Body of pancreas (tissue), 4 donors: ENCODE data around the gene EPB41. TPM values are rescaled to one million over a fixed set of nuclear protein-coding genes. Genes with fewer than 3 reads are reported as not detected.
A peak's percentile ranks its signal among the peaks of the same experiment; 100 is the strongest.

Source experiments
- ATAC-seq: fragments of 150-250 bp; one replicate; pipeline ENCODE4 v1.9.1; 2016
- DNase-seq, 4 donors: peaks; one replicate each; pipeline ENCODE4 v3.0.0-alpha.2; 2019
- H3K27ac ChIP-seq, 4 donors: fragments of 200-600 bp; sonication (generic); 1 replicate in 3 of 4; 2 replicates in 1 of 4; pipeline versions ENCODE4 v1.5.1 to v1.6.1; 2016 to 2019; ENCODE audit warnings: mild to moderate bottlenecking in 1 of 4, mixed read lengths in 1 of 4, moderate library complexity in 1 of 4
- H3K27me3 ChIP-seq, 2 donors: fragments of 200-600 bp; sonication (generic); one replicate each; pipeline ENCODE4 v1.6.0; 2016; ENCODE audit warnings: mild to moderate bottlenecking in 1 of 2
- H3K36me3 ChIP-seq, 2 donors: fragments of 200-600 bp; sonication (generic); replicated peaks in 1 of 2; 2 replicates each; pipeline ENCODE4 v1.5.1; 2016; ENCODE audit warnings: low read depth in 2 of 2; ENCODE audit not compliant: insufficient read depth in 1 of 2
- H3K4me1 ChIP-seq: fragments of 200-600 bp; sonication (generic); one replicate; pipeline ENCODE4 v1.6.0; 2016
- H3K4me3 ChIP-seq, 2 donors: fragments of 200-600 bp; sonication (generic); 1 replicate in 1 of 2; 2 replicates in 1 of 2; pipeline ENCODE4 v1.5.1; 2016 to 2019
- H3K9me3 ChIP-seq, 3 donors: fragments of 200-600 bp; sonication (generic); 1 replicate in 2 of 3; 2 replicates in 1 of 3; pipeline ENCODE4 v1.5.1; 2016
- POLR2A ChIP-seq, 3 donors: fragments of 450-650 bp; IDR thresholded peaks; one replicate each; pipeline ENCODE4 v1.6.1; 2016; ENCODE audit warnings: antibody characterized with exemption in 3 of 3, mild to moderate bottlenecking in 2 of 3
- WGBS, 2 donors: methylation state at CpG; one replicate each; pipeline ENCODE4 v1.1.5; 2017; 5-methylcytosine and 5-hydroxymethylcytosine counted together
- intact Hi-C: fragments of 100-400 bp; cut with DNase I; formaldehyde crosslinking; loops from one replicate; pipeline ENCODE4 v1.15.1; 2023
- total RNA-seq, 2 donors: library from RNA; depleted of rRNA; stranded (reverse); fragments of >200 nt; gene quantifications; one replicate each; pipeline ENCODE4 v1.1.0, GENCODE V29; 2016
- TF ChIP-seq, protein P1 (sequence below), 7 experiments: fragments of 450-650 bp in 4 of 7; fragments of 200-600 bp in 3 of 7; sonication (generic) in 3 of 7; IDR thresholded peaks; one replicate each; pipeline ENCODE4 v1.5.1; 2016 to 2019; ENCODE audit warnings: antibody characterized with exemption in 7 of 7

The EPB41 gene
- total RNA-seq, 2 donors from 2014 or later = 45.8 to 54.7 TPM

DNA sequence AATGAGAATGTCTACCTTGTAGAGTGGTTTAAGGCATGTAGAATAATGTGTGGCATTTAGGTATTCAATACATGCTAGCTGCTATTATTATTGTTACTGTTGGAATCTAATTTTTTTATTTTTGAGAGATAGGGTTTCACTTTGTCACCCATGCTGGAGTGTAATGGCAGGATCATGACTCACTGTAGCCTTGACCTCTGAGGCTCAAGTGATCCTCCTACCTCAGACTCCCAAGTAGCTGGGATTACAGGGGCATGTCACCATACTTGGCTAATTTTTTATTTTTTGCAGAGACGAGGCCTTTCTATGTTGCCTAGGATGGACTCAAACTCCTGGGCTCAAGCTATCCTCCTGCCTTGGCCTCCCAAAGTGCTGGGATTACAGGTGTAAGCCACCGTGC is 61.9 kb downstream of the EPB41 start:
- H3K36me3 ChIP-seq = no peaks in the 10 kb centered on the region
- H3K27me3 ChIP-seq = no peaks in the 10 kb centered on the region
- no peak for DNase-seq
- no peak overlapping the region for H3K4me3 ChIP-seq
- H3K27ac ChIP-seq = no peak overlapping the region
- no peaks in the 10 kb centered on the region for H3K9me3 ChIP-seq
- intact Hi-C loops = no loop called here
- TF ChIP-seq, protein P1, sequence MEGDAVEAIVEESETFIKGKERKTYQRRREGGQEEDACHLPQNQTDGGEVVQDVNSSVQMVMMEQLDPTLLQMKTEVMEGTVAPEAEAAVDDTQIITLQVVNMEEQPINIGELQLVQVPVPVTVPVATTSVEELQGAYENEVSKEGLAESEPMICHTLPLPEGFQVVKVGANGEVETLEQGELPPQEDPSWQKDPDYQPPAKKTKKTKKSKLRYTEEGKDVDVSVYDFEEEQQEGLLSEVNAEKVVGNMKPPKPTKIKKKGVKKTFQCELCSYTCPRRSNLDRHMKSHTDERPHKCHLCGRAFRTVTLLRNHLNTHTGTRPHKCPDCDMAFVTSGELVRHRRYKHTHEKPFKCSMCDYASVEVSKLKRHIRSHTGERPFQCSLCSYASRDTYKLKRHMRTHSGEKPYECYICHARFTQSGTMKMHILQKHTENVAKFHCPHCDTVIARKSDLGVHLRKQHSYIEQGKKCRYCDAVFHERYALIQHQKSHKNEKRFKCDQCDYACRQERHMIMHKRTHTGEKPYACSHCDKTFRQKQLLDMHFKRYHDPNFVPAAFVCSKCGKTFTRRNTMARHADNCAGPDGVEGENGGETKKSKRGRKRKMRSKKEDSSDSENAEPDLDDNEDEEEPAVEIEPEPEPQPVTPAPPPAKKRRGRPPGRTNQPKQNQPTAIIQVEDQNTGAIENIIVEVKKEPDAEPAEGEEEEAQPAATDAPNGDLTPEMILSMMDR (IDR thresholded peaks at IDR 0.05) = no peak
- no peak for TF ChIP-seq POLR2A (IDR thresholded peaks at IDR 0.05)
- WGBS, 2 donors = 94 to 97% methylated on average over 2 of the region's 2 CpGs
- peaks cover 11% of the 10 kb centered on the region for H3K4me1 ChIP-seq
- no peak for ATAC-seq

GRCh38 chr1:28981210-28981609 is 66.8 kb downstream of the EPB41 start:
- intact Hi-C loops = no loop called here
- 79 to 90% methylated on average over 3 of the region's 3 CpGs for WGBS, 2 donors

GRCh38 chr1:28982198-28982597 is 67.8 kb downstream of the EPB41 start:
- Histone ChIP-seq H3K27ac (no peak overlapping the region), H3K4me1 (peaks cover 20% of the 10 kb centered on the region), H3K36me3 (no peaks in the 10 kb centered on the region), H3K27me3 (no peaks in the 10 kb centered on the region), H3K4me3 (no peak overlapping the region), H3K9me3 (no peaks in the 10 kb centered on the region)
- DNase-seq = no peak
- WGBS, 2 donors = 70 to 77% methylated on average over 6 of the region's 6 CpGs
- no peak for ATAC-seq
- TF ChIP-seq, protein P1 (IDR thresholded peaks at IDR 0.05) = no peak
- TF ChIP-seq POLR2A (IDR thresholded peaks at IDR 0.05) = no peak
- intact Hi-C loops = no loop called here

More at GRCh38 chr1:28981210-28981609, 66.8 kb downstream of the EPB41 start:
- Histone ChIP-seq H3K27me3 (no peaks in the 10 kb centered on the region), H3K27ac (no peak overlapping the region), H3K9me3 (no peaks in the 10 kb centered on the region), H3K36me3 (no peaks in the 10 kb centered on the region), H3K4me3 (no peak overlapping the region), H3K4me1 (peaks cover 20% of the 10 kb centered on the region)
- DNase-seq = no peak
- no peak for TF ChIP-seq POLR2A (IDR thresholded peaks at IDR 0.05)
- TF ChIP-seq, protein P1 (IDR thresholded peaks at IDR 0.05) = no peak
- ATAC-seq = no peak

DNA sequence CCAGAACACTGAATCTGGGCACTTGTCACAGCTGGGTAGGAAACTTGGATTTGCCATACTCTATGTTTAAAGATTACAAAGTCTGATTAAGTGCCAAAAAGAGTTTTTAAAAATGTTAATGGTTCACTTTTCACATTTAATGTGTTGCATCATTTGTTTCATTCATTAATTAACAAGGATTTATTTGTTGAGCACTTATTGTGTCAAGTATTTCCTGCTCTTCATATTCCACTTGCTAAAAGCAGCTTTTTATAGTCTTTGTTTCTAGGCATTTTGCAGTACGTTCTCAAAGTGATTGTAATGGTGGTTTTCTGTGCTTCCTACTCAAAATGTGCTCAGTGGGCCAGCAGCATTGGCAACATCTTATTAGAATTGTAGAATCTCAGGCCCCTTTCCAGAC is 68.7 kb downstream of the EPB41 start:
- H3K27me3 ChIP-seq = no peaks in the 10 kb centered on the region
- peaks cover 20% of the 10 kb centered on the region for H3K4me1 ChIP-seq
- WGBS, 2 donors = 56 to 68% methylated on average over 1 of the region's 1 CpG
- H3K27ac ChIP-seq = peak overlapping the region; percentile 70 to 83 (median 76)
- intact Hi-C loops = no loop called here
- no peaks in the 10 kb centered on the region for H3K36me3 ChIP-seq
- TF ChIP-seq POLR2A (IDR thresholded peaks at IDR 0.05) = no peak
- TF ChIP-seq, protein P1 (IDR thresholded peaks at IDR 0.05) = no peak
- DNase-seq (no peak), ATAC-seq (no peak)
- H3K4me3 ChIP-seq = no peak overlapping the region
- no peaks in the 10 kb centered on the region for H3K9me3 ChIP-seq

DNA sequence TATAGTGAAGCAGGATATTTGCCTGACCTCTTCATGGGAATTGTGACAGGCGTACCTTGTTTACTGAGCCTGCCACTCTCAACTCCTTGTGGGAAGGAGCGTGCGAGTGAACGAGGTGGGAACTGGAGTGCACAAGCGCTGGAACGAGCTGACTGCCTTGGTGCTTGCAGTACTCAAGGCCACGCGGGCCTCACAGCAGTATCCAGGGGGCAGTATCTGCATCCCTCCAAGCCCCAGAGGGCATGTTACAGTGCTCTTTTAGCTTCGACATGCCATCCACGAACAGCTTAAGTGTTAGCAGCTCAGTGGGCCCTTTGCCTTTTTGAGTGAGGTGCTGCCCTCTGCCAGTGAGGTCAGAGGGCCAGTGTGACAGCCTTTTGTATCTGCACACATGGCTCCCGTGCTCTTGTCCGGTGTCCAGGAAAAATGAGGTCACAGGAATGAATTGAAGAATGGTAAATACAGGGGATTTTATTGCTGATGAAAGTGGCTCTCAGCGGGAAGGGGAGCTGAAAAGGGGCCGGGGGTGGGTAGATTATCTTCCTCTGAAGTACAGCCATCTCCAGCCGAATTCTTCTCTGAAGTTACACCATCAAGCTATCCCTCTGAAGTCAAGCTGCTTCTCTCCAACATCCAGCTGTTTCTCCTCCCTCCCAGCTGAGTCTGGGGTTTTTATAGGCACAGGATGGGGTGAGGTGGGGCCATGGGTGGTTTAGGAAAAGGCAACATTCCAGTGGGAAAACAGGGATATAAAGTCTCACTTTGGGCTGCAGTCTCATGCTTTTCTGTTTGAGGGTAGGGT is 69.3 kb downstream of the EPB41 start:
- Histone ChIP-seq H3K27me3 (no peaks in the 10 kb centered on the region), H3K36me3 (no peaks in the 10 kb centered on the region), H3K4me1 (peaks cover 20% of the 10 kb centered on the region), H3K9me3 (no peaks in the 10 kb centered on the region), H3K27ac (peak overlapping the region; percentile 70 to 83 (median 76)), H3K4me3 (no peak overlapping the region)
- peak; percentile 72 to 83 (median 82) for DNase-seq
- ATAC-seq = peak; percentile 94
- TF ChIP-seq POLR2A (IDR thresholded peaks at IDR 0.05) = peak in 2 of 3 donors; percentile 25 to 41
- TF ChIP-seq, protein P1 (IDR thresholded peaks at IDR 0.05) = peak in 4 of 7 experiments; percentile 44 to 51 (median 48)
- 42 to 44% methylated on average over 7 to 15 of the region's 15 CpGs for WGBS, 2 donors
- intact Hi-C loops = no loop called here
